Measurements from ENCODE around the gene PPFIA2. TPM values are rescaled to one million over a fixed set of nuclear protein-coding genes. Genes with fewer than 3 reads are reported as not detected.

Gene PPFIA2
- total and polyA plus RNA-seq, 3 donors from 2014 or later, result 10.5 to 22.1 (median 18.3) TPM

- Histone ChIP-seq H3K9me3 (no peaks in the 10 kb centered on the region), H3K27ac (no peak overlapping the region), H3K4me3 (no peak overlapping the region), H3K4me1 (no peaks in the 10 kb centered on the region), H3K36me3 (ENCODE audit: low read depth, missing control alignments) (no peaks in the 10 kb centered on the region), H3K27me3 (no peaks in the 10 kb centered on the region)
- 89 to 94% methylated on average over 5 of the region's 5 CpGs for WGBS, 2 donors
- TF ChIP-seq POLR2A (IDR thresholded peaks at IDR 0.05), result no peak
- TF ChIP-seq CTCF (IDR thresholded peaks at IDR 0.05), result no peak
- intact Hi-C loops (cut with DNase I; ENCODE audit: low total_unique reads), result no loop called here
- no peak for DNase-seq
Observed at GRCh38 chr12:81354327-81354932, 404.7 kb downstream of the PPFIA2 start.

GRCh38 chr12:81350309-81350708, 408.8 kb downstream of the PPFIA2 start:
- Histone ChIP-seq H3K36me3 (ENCODE audit: low read depth, missing control alignments) (no peaks in the 10 kb centered on the region), H3K4me3 (no peak overlapping the region), H3K9me3 (no peaks in the 10 kb centered on the region), H3K27ac (no peak overlapping the region), H3K4me1 (no peaks in the 10 kb centered on the region), H3K27me3 (no peaks in the 10 kb centered on the region)
- DNase-seq, result no peak
- TF ChIP-seq POLR2A (IDR thresholded peaks at IDR 0.05) (no peak), CTCF (IDR thresholded peaks at IDR 0.05) (no peak)
- 90 to 94% methylated on average over 2 of the region's 2 CpGs for WGBS, 2 donors
- intact Hi-C loops (cut with DNase I; ENCODE audit: low total_unique reads), result no loop called here

- Histone ChIP-seq H3K9me3 (no peaks in the 10 kb centered on the region), H3K27me3 (no peaks in the 10 kb centered on the region), H3K4me1 (no peaks in the 10 kb centered on the region), H3K27ac (no peak overlapping the region), H3K36me3 (ENCODE audit: low read depth, missing control alignments) (no peaks in the 10 kb centered on the region), H3K4me3 (no peak overlapping the region)
- WGBS, 2 donors, result 86 to 90% methylated on average over 5 of the region's 5 CpGs
- intact Hi-C loops (cut with DNase I; ENCODE audit: low total_unique reads), result no loop called here
- no peak for DNase-seq
- TF ChIP-seq POLR2A (IDR thresholded peaks at IDR 0.05), result no peak
- TF ChIP-seq CTCF (IDR thresholded peaks at IDR 0.05), result no peak
Observed at GRCh38 chr12:81347404-81347803, 411.7 kb downstream of the PPFIA2 start.

GRCh38 chr12:81340910-81341309, 418.2 kb downstream of the PPFIA2 start:
- Histone ChIP-seq H3K9me3 (no peaks in the 10 kb centered on the region), H3K4me3 (no peak overlapping the region), H3K27me3 (no peaks in the 10 kb centered on the region), H3K4me1 (no peaks in the 10 kb centered on the region), H3K27ac (no peak overlapping the region), H3K36me3 (ENCODE audit: low read depth, missing control alignments) (no peaks in the 10 kb centered on the region)
- intact Hi-C loops (cut with DNase I; ENCODE audit: low total_unique reads), result no loop called here
- DNase-seq, result no peak
- 84 to 85% methylated on average over 5 of the region's 5 CpGs for WGBS, 2 donors
- no peak for TF ChIP-seq CTCF (IDR thresholded peaks at IDR 0.05)
- TF ChIP-seq POLR2A (IDR thresholded peaks at IDR 0.05), result no peak

- TF ChIP-seq CTCF (IDR thresholded peaks at IDR 0.05), result no peak
- TF ChIP-seq POLR2A (IDR thresholded peaks at IDR 0.05), result no peak
- H3K36me3 ChIP-seq (ENCODE audit: low read depth, missing control alignments), result no peaks in the 10 kb centered on the region
- no peak overlapping the region for H3K27ac ChIP-seq
- DNase-seq, result no peak
- H3K9me3 ChIP-seq, result no peaks in the 10 kb centered on the region
- intact Hi-C loops (cut with DNase I; ENCODE audit: low total_unique reads), result no loop called here
- 71 to 85% methylated on average over 4 of the region's 4 CpGs for WGBS, 2 donors
- no peaks in the 10 kb centered on the region for H3K27me3 ChIP-seq
- no peak overlapping the region for H3K4me3 ChIP-seq
- no peaks in the 10 kb centered on the region for H3K4me1 ChIP-seq
Observed at GRCh38 chr12:81339071-81339470, 420.1 kb downstream of the PPFIA2 start.
